Measurements from ENCODE around the gene AXIN2. TPM values are rescaled to one million over a fixed set of nuclear protein-coding genes. Genes with fewer than 3 reads are reported as not detected.

The AXIN2 gene
- polyA plus RNA-seq, 1 donor from 2014 or later = 26.7 TPM

- H3K9me3 ChIP-seq (ENCODE audit: low read length) = no peaks in the 10 kb centered on the region
- no peak overlapping the region for H3K27ac ChIP-seq (ENCODE audit: low read length)
- no peak overlapping the region for H2AFZ ChIP-seq (ENCODE audit: low read depth, low read length)
- no peak overlapping the region for H3K9ac ChIP-seq (ENCODE audit: low read length)
- no peaks in the 10 kb centered on the region for H3K27me3 ChIP-seq (ENCODE audit: insufficient read depth, low read depth, low read length)
- no peaks in the 10 kb centered on the region for H3K79me2 ChIP-seq (replicated peaks; ENCODE audit: insufficient read depth, low read length)
- TF ChIP-seq POLR2AphosphoS5 (IDR thresholded peaks at IDR 0.05) (no peak), TAF1 (IDR thresholded peaks at IDR 0.05; ENCODE audit: low read depth) (no peak), MXI1 (conservative IDR thresholded peaks at IDR 0.05; ENCODE audit: poor library complexity, severe bottlenecking) (no peak), CTCF (IDR thresholded peaks at IDR 0.05; ENCODE audit: poor library complexity, severe bottlenecking) (no peak), SMC3 (conservative IDR thresholded peaks at IDR 0.05; ENCODE audit: poor library complexity) (no peak)
- H3F3A ChIP-seq (ENCODE audit: insufficient read depth, low read length, poor library complexity, severe bottlenecking) = no peaks in the 10 kb centered on the region
- H3K4me2 ChIP-seq (ENCODE audit: low read length) = no peak overlapping the region
- no peaks in the 10 kb centered on the region for H3K9me2 ChIP-seq (ENCODE audit: insufficient read depth, low read length)
- no peaks in the 10 kb centered on the region for H4K20me1 ChIP-seq (ENCODE audit: insufficient read depth)
- no peaks in the 10 kb centered on the region for H3K36me3 ChIP-seq (ENCODE audit: insufficient read depth, low read length)
- H3K4me3 ChIP-seq (ENCODE audit: low read length) = no peak overlapping the region
Observed at GRCh38 chr17:65601881-65602280, 40.4 kb upstream of the AXIN2 start.

- TF ChIP-seq REST (IDR thresholded peaks at IDR 0.05; ENCODE audit: borderline replicate concordance) (no peak), SMC3 (conservative IDR thresholded peaks at IDR 0.05; ENCODE audit: poor library complexity) (no peak), EZH2 (IDR thresholded peaks at IDR 0.05; ENCODE audit: borderline replicate concordance, insufficient read depth, low read length, poor library complexity, severe bottlenecking) (no peak), RAD21 (conservative IDR thresholded peaks at IDR 0.05) (no peak), CTCF (IDR thresholded peaks at IDR 0.05; ENCODE audit: poor library complexity, severe bottlenecking) (no peak), EP300 (conservative IDR thresholded peaks at IDR 0.05; ENCODE audit: poor library complexity, severe bottlenecking) (no peak), MXI1 (conservative IDR thresholded peaks at IDR 0.05; ENCODE audit: poor library complexity, severe bottlenecking) (no peak), POLR2AphosphoS5 (IDR thresholded peaks at IDR 0.05) (no peak), TAF1 (IDR thresholded peaks at IDR 0.05; ENCODE audit: low read depth) (no peak)
- Histone ChIP-seq H3K4me2 (ENCODE audit: low read length) (no peak overlapping the region), H3K36me3 (ENCODE audit: insufficient read depth, low read length) (no peaks in the 10 kb centered on the region), H3K27ac (ENCODE audit: low read length) (no peak overlapping the region), H3F3A (ENCODE audit: insufficient read depth, low read length, poor library complexity, severe bottlenecking) (no peaks in the 10 kb centered on the region), H4K20me1 (ENCODE audit: insufficient read depth) (no peaks in the 10 kb centered on the region), H3K9me2 (ENCODE audit: insufficient read depth, low read length) (no peaks in the 10 kb centered on the region), H3K9me3 (ENCODE audit: low read length) (no peaks in the 10 kb centered on the region), H3K27me3 (ENCODE audit: insufficient read depth, low read depth, low read length) (no peaks in the 10 kb centered on the region), H3K9ac (ENCODE audit: low read length) (no peak overlapping the region), H3K4me3 (ENCODE audit: low read length) (no peak overlapping the region), H3K79me2 (replicated peaks; ENCODE audit: insufficient read depth, low read length) (no peaks in the 10 kb centered on the region), H2AFZ (ENCODE audit: low read depth, low read length) (no peak overlapping the region)
Observed at GRCh38 chr17:65601145-65601544, 39.7 kb upstream of the AXIN2 start.
